HG02840 (cell line): Measurements from ENCODE around the gene TMEM151A.

Experiments
- ATAC-seq: cut with Tn5 transposase; IDR thresholded peaks from one replicate; pipeline ENCODE4 v1.9.1; 2021; ENCODE audit warnings: mild to moderate bottlenecking, moderate library complexity, moderate number of reproducible peaks; ENCODE audit not compliant: unreplicated experiment, low FRiP score

TMEM151A gene

GRCh38 chr11:66282468-66283455, 8.9 kb upstream of the TMEM151A start:
- ATAC-seq, result peak; percentile 79

- ATAC-seq, result no peak
Measured at GRCh38 chr11:66283461-66284105, 8.1 kb upstream of the TMEM151A start.

GRCh38 chr11:66284526-66285078, 7.1 kb upstream of the TMEM151A start:
- no peak for ATAC-seq

DNA sequence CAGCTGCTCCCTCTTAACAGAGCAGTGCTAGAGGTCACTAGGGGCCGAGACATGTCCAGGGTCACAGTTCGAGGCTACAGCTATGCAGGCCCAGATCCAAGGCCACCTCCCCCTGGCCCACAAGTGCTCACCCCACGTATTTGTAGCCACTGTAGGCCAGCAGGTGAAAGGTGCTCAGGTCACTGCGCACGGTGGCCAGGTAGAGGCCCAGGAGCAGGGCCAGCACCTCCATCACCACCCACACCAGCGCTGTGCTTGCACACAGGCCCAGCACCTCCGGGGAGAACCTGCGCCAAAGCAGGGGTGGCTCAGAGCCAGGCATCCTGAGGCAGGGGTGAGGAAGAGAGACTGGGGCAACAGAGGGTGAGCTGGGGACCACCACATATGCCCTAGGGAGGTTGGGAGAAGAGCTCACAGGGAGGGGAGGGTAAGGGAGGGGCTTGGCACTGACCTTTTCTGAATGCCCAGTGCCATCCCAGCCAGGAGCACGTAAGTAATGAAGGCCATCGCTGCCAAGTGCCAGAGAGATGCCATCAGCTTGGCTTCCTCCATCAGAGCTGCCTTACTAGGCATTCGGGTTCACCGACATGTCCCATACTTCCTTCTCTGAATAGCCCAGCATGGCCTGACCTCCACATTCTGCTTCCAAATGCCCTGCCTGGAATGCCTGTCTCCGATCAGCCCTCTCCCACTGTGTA, 6.3 kb upstream of the TMEM151A start:
- no peak for ATAC-seq

- no peak for ATAC-seq
Measured at GRCh38 chr11:66286699-66287098, 5.0 kb upstream of the TMEM151A start.

GRCh38 chr11:66287211-66287888, 4.3 kb upstream of the TMEM151A start:
- no peak for ATAC-seq

- no peak for ATAC-seq
Measured at GRCh38 chr11:66287889-66288670, 3.6 kb upstream of the TMEM151A start.

- peak; percentile 89 for ATAC-seq
Measured at GRCh38 chr11:66288671-66289547, 2.8 kb upstream of the TMEM151A start, which contains the start of gene YIF1A. Gene YIF1A, minus strand, starts transcription at chr11:66289143. Its CDS starts 158 bp downstream, at chr11:66288985.

DNA sequence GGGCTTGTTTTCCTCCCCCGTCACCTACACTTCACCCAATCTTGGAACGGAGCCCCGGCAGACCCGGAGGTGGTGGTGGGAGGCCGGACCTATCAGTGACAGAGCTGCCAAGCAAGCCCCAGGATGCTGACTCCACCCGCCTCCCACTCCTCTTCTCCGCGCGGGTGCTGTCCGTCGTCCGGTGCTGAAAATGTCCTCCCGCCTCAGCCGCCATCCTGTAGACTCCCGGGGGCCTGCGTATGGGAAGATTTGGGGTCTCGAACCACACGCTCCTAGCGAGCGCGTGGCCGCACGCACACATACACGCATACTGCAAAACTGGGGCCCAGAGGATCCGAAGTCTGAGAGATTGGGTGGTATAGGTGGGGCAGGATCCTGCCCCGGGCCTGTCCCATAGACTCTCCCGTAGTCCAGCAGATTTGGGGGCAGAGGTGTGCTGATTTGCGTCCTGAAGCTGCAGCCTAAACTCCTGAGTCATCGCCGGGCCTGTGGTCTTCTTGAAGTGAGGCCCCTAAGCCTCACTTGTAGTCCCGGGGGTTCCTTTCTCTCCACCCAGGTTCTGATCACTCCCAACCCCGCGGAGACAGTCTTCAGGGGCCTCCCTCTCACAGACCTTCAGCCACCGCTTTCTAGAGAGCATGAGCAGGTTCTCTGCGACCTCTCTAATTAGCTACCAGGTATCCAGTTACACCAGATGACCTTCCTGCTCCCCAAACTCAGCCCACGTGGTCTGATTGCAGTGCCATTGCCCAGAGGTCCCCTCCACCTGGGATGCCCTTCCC, 2.0 kb upstream of the TMEM151A start:
- ATAC-seq, result peak; percentile 31

DNA sequence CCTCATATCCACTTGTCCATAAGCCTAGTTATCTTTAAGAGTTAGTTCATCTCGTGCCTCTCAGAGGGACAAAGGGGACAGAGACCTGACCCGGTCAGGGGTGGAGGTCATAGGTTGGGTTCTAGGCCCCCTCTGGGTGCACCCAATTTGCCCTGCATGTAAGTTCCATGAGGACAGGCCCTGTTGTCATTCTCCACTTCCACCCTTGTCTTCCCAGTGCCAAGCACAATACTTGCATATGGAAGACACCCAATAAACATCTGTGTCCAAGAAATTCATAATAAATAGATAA, 1.4 kb upstream of the TMEM151A start:
- no peak for ATAC-seq

- ATAC-seq, result no peak
Measured at GRCh38 chr11:66291303-66291705, 390 bp upstream of the TMEM151A start.

DNA sequence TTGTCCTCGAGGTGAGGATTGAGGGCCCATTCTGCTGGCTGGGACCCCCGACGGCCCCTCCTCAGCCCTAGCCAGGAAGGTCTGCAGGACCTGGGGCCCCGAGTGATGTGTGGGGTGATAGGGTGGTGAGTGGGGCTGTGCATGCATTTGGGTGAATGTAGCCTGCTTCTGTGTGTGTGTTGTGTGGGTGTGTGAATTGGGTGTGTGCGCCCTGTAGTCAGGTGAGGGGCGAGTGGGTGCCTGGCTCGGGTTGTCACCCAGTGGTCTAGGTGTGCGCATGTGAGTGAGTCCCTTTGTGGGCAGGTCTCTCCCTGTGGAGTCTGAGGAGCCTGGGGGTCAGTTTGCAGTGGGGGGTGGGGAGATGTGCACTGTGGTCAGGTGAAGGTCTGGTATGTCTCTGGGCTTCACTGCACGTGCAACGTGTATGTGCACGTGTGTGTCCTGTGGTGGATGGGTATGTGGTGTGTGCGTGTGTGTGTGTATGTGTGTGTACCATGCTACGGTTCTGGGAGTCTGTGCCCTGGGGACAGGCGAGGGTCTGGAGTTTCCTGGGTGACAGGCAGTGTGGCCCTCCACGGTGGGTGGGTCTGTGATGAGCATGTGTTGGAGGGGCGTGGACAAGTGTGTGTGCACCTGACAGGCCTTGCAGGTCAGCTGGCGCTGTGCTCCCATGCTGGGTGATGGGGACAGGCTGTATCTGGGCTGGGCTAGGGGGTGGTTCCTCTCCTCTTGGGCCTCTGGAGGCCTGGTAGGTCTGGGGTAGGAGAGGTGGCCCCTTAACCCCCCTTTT, 1.0 kb downstream of the TMEM151A start:
- no peak for ATAC-seq

- ATAC-seq, result no peak
Measured at GRCh38 chr11:66293352-66293751, 1.7 kb downstream of the TMEM151A start.

DNA sequence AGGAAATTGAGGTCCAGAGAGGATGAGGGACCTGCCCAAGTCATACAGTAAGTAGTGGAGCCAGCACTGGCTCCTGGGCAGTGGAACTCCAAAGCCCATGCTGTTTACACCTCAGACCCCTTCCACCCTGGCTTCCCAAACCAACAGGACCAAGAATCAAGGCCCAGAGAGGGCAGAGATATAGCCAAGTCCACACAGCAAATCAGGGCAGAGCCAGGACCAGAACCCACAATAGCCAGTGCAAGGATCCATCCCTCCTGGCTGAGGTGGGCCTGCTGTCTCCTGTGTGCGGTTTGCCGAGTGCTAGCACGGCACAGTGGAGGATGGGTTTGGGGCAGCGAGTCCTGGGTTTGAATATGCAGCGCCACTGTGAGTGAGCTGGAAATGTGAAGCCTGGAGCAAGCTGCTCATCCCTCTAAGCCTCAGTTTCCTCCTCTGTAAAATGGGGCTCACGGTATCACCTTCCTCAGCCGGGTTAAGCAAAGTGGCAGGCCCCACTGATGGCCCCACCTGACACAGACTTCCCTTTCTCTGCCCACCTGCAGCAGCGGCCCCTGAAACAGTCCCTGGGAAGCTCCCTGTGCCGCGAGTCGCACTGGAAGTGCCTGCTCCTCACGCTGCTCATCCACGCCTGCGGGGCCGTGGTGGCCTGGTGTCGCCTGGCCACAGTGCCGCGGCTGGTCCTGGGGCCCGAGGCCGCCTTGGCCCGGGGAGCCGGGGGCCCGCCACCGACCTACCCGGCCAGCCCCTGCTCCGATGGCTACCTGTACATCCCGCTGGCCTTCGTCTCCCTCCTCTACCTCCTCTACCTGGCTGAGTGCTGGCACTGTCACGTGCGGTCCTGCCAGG, 2.3 kb downstream of the TMEM151A start:
- no peak for ATAC-seq

- ATAC-seq, result no peak
Measured at GRCh38 chr11:66294626-66295620, 3.2 kb downstream of the TMEM151A start.
